ENCODE measurements around the gene JDP2.

DNA sequence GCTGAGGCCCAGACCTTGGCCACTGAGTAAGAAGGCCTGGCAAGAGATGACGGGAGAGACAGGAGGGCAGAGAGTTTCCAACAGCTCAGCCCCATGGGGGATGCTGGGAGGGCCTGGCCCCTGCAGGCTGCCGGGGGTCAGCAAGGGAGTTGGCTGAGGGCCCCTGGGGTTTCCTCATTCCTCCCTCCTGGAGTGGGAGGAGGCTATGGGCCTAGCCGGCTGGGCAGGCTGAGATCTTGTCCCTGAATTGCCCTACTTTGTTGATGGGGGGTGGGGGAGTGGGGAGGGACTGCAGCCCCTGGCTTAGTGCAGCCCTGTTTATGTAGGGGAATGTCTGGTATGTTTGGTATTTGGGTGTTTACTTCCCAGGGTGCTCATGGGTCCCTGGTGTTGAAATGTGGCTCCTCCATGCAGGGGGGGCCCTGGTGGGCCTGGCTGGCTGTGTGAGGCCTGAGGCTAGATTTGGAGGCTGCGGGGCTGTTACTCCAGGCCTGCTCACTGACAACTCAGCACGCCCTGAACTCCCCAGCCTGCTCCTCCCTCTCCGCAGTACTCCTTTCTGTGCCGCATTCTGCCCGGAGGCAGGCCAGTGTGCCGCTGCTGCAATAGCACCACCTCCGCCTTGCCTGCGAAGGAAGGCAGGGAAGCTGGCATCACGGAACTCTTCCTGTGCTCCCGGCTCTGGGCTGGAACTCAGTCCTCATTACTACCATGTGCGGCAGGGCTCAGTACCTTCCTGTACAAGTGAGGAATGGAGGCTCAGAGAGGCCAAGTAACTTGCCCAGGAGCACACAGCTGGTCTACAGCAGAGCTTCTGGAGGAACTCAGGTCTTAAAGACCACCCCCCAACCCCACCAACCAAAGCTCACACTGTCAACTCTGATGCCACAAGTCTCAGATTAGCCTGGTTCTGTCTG, 25.3 kb downstream of the JDP2 start:
- TF ChIP-seq SP1 (IDR thresholded peaks at IDR 0.05) (no peak), HDGF (IDR thresholded peaks at IDR 0.05; ENCODE audit: borderline replicate concordance) (no peak), BHLHE40 (IDR thresholded peaks at IDR 0.05; ENCODE audit: borderline replicate concordance) (no peak), ARNT (IDR thresholded peaks at IDR 0.05) (no peak), ZNF384 (IDR thresholded peaks at IDR 0.05) (no peak), SUZ12 (IDR thresholded peaks at IDR 0.05) (no peak)

Measured in HEK293T (cell line).